ENCODE results near the gene MID1.

DNA sequence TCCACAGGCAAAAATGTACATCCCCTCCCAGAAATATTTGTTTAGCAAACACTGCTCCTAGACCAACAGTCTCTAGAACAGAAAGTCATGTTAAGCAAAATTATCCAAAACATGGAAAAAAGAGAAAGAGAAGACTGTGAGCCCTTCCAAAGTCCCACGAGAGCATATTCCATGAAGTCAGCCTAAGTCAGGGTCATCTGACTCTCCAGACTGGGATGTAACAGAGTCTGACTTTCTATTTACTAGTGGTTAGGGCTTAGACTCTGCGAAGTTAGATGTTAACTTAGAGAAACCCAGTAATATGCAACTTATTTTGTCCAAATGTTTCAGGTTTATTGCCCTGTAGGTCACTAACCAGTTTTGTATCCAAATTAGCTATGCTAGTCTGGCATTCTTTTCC lies 102.3 kb downstream of the MID1 start:
- TF ChIP-seq POLR2A (IDR thresholded peaks at IDR 0.05): no peak
- TF ChIP-seq, protein P1, sequence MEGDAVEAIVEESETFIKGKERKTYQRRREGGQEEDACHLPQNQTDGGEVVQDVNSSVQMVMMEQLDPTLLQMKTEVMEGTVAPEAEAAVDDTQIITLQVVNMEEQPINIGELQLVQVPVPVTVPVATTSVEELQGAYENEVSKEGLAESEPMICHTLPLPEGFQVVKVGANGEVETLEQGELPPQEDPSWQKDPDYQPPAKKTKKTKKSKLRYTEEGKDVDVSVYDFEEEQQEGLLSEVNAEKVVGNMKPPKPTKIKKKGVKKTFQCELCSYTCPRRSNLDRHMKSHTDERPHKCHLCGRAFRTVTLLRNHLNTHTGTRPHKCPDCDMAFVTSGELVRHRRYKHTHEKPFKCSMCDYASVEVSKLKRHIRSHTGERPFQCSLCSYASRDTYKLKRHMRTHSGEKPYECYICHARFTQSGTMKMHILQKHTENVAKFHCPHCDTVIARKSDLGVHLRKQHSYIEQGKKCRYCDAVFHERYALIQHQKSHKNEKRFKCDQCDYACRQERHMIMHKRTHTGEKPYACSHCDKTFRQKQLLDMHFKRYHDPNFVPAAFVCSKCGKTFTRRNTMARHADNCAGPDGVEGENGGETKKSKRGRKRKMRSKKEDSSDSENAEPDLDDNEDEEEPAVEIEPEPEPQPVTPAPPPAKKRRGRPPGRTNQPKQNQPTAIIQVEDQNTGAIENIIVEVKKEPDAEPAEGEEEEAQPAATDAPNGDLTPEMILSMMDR (IDR thresholded peaks at IDR 0.05): no peak

Data from Peyer's patch (tissue), 4 donors.